Sciatic nerve (tissue), 2 donors: ENCODE measurements around the gene ADAMTS8. TPM values are rescaled to one million over a fixed set of nuclear protein-coding genes. Genes with fewer than 3 reads are reported as not detected.
A peak's percentile ranks its signal among the peaks of the same experiment; 100 is the strongest.
"Not testable (repeated sequence)": the region's sequence is repeated elsewhere in the genome, so short reads cannot be mapped to it uniquely, and the experiment has no call there.

Source experiments
- ATAC-seq: fragments of 200-7000 bp; cut with Tn5 transposase; one replicate; pipeline ENCODE4 v1.9.1; 2020; ENCODE audit warnings: mild to moderate bottlenecking, moderate library complexity
- DNase-seq: peaks from one replicate; pipeline ENCODE4 v3.0.0-alpha.2; 2020; ENCODE audit warnings: low spot score
- intact Hi-C: fragments of 100-400 bp; cut with DNase I; formaldehyde crosslinking; loops from one replicate; pipeline ENCODE4 v1.14.2; 2022
- total RNA-seq: library from RNA; stranded (reverse); fragmentation: NEBNext Ultra II Directional; extraction: Animal tissue kit (Norgen Biotek cat#: 25700); gene quantifications from one replicate; pipeline ENCODE4 v1.2.1, GENCODE V29; 2021
- donor health status: DM: no; HTN: no; CAD: no.
- donor health status: DM: no; HTN: no; CAD: no.

Gene ADAMTS8
- total RNA-seq, 1 donor from 2014 or later: 4.1 TPM

GRCh38 chr11:130445788-130446187 is 17.4 kb upstream of the ADAMTS8 start:
- no peak for ATAC-seq
- no peak for DNase-seq
- intact Hi-C loops: no loop called here

- ATAC-seq: no peak
- intact Hi-C loops: no loop called here
- DNase-seq: no peak
Measured at GRCh38 chr11:130442737-130443136, 14.3 kb upstream of the ADAMTS8 start.

GRCh38 chr11:130441719-130442118 is 13.3 kb upstream of the ADAMTS8 start:
- intact Hi-C loops: no loop called here
- DNase-seq: no peak
- ATAC-seq: no peak

- intact Hi-C loops: no loop called here
- DNase-seq (no peak), ATAC-seq (no peak)
Measured at GRCh38 chr11:130439876-130440275, 11.5 kb upstream of the ADAMTS8 start.

- ATAC-seq: no peak
- intact Hi-C loops: no loop called here
- no peak for DNase-seq
Measured at GRCh38 chr11:130439160-130439519, 10.7 kb upstream of the ADAMTS8 start.

- ATAC-seq, intact Hi-C loops, DNase-seq: not testable (repeated sequence)
Measured at GRCh38 chr11:130438401-130439159, 10.2 kb upstream of the ADAMTS8 start.

GRCh38 chr11:130437848-130438247 is 9.4 kb upstream of the ADAMTS8 start:
- intact Hi-C loops: no loop called here
- ATAC-seq (no peak), DNase-seq (no peak)

GRCh38 chr11:130436171-130436570 is 7.8 kb upstream of the ADAMTS8 start:
- DNase-seq (no peak), ATAC-seq (peak; percentile 27)
- intact Hi-C loops: no loop called here

- intact Hi-C loops: no loop called here
- DNase-seq (no peak), ATAC-seq (no peak)
Measured at GRCh38 chr11:130435671-130436070, 7.3 kb upstream of the ADAMTS8 start.

- peak; percentile 86 for DNase-seq
- intact Hi-C loops: loop anchor here (1.0 kb wide), 1 partner anchor 428 kb away; no protein-coding TSS in a partner anchor
- ATAC-seq: peak; percentile 93
Measured at GRCh38 chr11:130434521-130435223, 6.3 kb upstream of the ADAMTS8 start.

GRCh38 chr11:130433357-130433756 is 4.9 kb upstream of the ADAMTS8 start:
- DNase-seq (no peak), ATAC-seq (no peak)
- intact Hi-C loops: no loop called here

- no peak for ATAC-seq
- intact Hi-C loops: no loop called here
- no peak for DNase-seq
Measured at GRCh38 chr11:130431801-130432200, 3.4 kb upstream of the ADAMTS8 start.

GRCh38 chr11:130431331-130431773 is 2.9 kb upstream of the ADAMTS8 start:
- DNase-seq (peak; percentile 88), ATAC-seq (peak; percentile 29)
- intact Hi-C loops: no loop called here

GRCh38 chr11:130429983-130430382 is 1.6 kb upstream of the ADAMTS8 start:
- ATAC-seq (no peak), DNase-seq (no peak)
- intact Hi-C loops: loop anchor here (10.0 kb wide), 1 partner anchor 215 kb away; no protein-coding TSS in a partner anchor

GRCh38 chr11:130429120-130429681 is 792 bp upstream of the ADAMTS8 start:
- intact Hi-C loops: loop anchor here (10.0 kb wide), 1 partner anchor 214 kb away; no protein-coding TSS in a partner anchor

GRCh38 chr11:130427581-130428315 is 661 bp downstream of the ADAMTS8 start:
- intact Hi-C loops: loop anchor here (10.0 kb wide), 1 partner anchor 213 kb away; no protein-coding TSS in a partner anchor
- peak; percentile 13 for ATAC-seq
- no peak for DNase-seq

More at GRCh38 chr11:130429120-130429681, 792 bp upstream of the ADAMTS8 start:
- DNase-seq (no peak), ATAC-seq (no peak)

- ATAC-seq: no peak
- DNase-seq: no peak
- intact Hi-C loops: loop anchor here (10.0 kb wide), 1 partner anchor 212 kb away; no protein-coding TSS in a partner anchor
Measured at GRCh38 chr11:130426837-130427341, 1.5 kb downstream of the ADAMTS8 start.

GRCh38 chr11:130426223-130426836 is 2.1 kb downstream of the ADAMTS8 start:
- intact Hi-C loops: loop anchor here (10.0 kb wide), 1 partner anchor 212 kb away; no protein-coding TSS in a partner anchor
- ATAC-seq (no peak), DNase-seq (no peak)
